PFSK-1 (cell line): ENCODE measurements around the gene CDA.

Experiments used
- FOXP2 ChIP-seq: optimal IDR thresholded peaks from 2 replicates; pipeline ENCODE3; 2011; ENCODE audit warnings: borderline replicate concordance, control low read depth, inconsistent platforms; ENCODE audit not compliant: insufficient read depth; ENCODE audit errors: extremely low read length, extremely low read depth
- POLR2AphosphoS5 ChIP-seq: IDR thresholded peaks from 2 replicates; pipeline ENCODE4 v1.6.1; 2012; ENCODE audit warnings: low read depth, mild to moderate bottlenecking, control low read depth, low read length, moderate library complexity
- SIN3A ChIP-seq: IDR thresholded peaks from 2 replicates; pipeline ENCODE4 v1.6.1; 2012; ENCODE audit warnings: mild to moderate bottlenecking, low read length, moderate library complexity, borderline replicate concordance; ENCODE audit not compliant: insufficient read depth
- TAF1 ChIP-seq: IDR thresholded peaks from 2 replicates; pipeline ENCODE4 v1.6.1; 2012; ENCODE audit warnings: low read length, control low read depth, borderline replicate concordance; ENCODE audit not compliant: insufficient read depth
- TF ChIP-seq, protein P1 (sequence below), 2 experiments: IDR thresholded peaks; 2 replicates each; pipeline versions ENCODE4 v1.6.1 to v1.8.0; 2011 to 2012; ENCODE audit warnings: low read depth in 2 of 2, low read length in 2 of 2, control low read depth in 1 of 2, inconsistent platforms in 1 of 2, mild to moderate bottlenecking in 1 of 2, moderate library complexity in 1 of 2; ENCODE audit not compliant: insufficient read depth in 1 of 2

Gene CDA

GRCh38 chr1:20658166-20658915 lies 69.4 kb downstream of the CDA start:
- TF ChIP-seq SIN3A (no peak), FOXP2 (no peak), TAF1 (no peak), POLR2AphosphoS5 (no peak)
- TF ChIP-seq, protein P1, sequence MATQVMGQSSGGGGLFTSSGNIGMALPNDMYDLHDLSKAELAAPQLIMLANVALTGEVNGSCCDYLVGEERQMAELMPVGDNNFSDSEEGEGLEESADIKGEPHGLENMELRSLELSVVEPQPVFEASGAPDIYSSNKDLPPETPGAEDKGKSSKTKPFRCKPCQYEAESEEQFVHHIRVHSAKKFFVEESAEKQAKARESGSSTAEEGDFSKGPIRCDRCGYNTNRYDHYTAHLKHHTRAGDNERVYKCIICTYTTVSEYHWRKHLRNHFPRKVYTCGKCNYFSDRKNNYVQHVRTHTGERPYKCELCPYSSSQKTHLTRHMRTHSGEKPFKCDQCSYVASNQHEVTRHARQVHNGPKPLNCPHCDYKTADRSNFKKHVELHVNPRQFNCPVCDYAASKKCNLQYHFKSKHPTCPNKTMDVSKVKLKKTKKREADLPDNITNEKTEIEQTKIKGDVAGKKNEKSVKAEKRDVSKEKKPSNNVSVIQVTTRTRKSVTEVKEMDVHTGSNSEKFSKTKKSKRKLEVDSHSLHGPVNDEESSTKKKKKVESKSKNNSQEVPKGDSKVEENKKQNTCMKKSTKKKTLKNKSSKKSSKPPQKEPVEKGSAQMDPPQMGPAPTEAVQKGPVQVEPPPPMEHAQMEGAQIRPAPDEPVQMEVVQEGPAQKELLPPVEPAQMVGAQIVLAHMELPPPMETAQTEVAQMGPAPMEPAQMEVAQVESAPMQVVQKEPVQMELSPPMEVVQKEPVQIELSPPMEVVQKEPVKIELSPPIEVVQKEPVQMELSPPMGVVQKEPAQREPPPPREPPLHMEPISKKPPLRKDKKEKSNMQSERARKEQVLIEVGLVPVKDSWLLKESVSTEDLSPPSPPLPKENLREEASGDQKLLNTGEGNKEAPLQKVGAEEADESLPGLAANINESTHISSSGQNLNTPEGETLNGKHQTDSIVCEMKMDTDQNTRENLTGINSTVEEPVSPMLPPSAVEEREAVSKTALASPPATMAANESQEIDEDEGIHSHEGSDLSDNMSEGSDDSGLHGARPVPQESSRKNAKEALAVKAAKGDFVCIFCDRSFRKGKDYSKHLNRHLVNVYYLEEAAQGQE (IDR thresholded peaks at IDR 0.05; ENCODE audit: insufficient read depth in 1 of 2, low read depth in 2 of 2, low read length in 2 of 2): no peak

- no peak for TF ChIP-seq FOXP2
- TF ChIP-seq TAF1: no peak
- TF ChIP-seq, protein P1 (IDR thresholded peaks at IDR 0.05; ENCODE audit: insufficient read depth in 1 of 2, low read depth in 2 of 2, low read length in 2 of 2): no peak
- no peak for TF ChIP-seq SIN3A
- TF ChIP-seq POLR2AphosphoS5: no peak
Measured at GRCh38 chr1:20660363-20660762, 71.5 kb downstream of the CDA start.

GRCh38 chr1:20660847-20661206 lies 71.9 kb downstream of the CDA start:
- TF ChIP-seq, protein P1 (IDR thresholded peaks at IDR 0.05; ENCODE audit: insufficient read depth in 1 of 2, low read depth in 2 of 2, low read length in 2 of 2): no peak
- TF ChIP-seq POLR2AphosphoS5 (no peak), TAF1 (no peak), FOXP2 (no peak), SIN3A (no peak)

DNA sequence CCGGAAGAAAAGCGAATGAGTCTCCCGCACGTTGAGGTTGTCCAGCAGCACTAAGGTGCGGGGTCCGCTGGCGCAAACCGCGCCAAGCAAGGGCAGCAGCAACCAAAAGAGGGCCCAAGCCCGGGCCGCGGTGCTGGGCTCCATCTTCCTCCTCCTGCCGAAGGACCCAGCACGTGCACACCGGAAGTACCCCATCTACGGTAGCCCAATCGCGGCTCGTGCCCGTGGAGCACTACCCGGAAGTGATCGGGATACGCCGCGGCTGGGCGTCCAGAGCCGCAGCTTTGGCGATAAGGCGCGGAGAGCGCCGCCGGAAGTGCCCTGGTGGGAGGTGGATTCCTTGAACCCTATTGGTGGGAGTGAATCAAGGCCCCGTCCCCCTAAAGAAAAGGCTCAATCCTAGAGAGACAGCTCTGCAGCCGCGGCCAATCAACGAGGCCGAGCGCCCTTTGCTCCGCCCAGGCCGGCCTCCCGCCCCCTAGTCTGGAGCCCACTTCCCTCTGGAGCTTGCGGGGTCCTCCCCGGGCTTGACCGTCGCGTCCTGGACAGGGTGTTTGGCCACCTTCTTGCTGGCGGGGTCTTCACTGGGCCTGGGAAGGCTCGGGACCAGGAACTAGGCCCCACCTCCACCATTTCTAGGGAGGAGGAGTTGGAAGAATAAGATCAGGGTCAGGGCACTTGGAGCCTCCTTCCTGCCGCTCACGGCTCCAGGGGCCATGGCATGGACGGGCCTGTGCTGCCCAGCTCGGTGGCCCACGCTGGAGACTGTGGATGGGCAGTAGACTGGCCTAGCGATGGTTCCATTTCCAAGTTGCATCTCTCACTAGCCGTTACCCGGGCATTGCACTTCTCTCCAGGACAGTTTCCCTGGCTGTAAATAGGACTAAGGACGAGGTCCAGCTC lies 72.6 kb downstream of the CDA start, which contains the start of gene DDOST:
DDOST (minus strand) TSS at position 163 of the 903 bp plus-strand sequence; CDS start at position 144, 19 bp downstream.
- TF ChIP-seq TAF1 (peak; percentile 64; the same call in 1 of the 2 replicates), SIN3A (0 out of 2 replicates have a peak, but pooled peaks have one; percentile 53), FOXP2 (peak; percentile 36), POLR2AphosphoS5 (peak; percentile 89)
- TF ChIP-seq, protein P1 (IDR thresholded peaks at IDR 0.05; ENCODE audit: insufficient read depth in 1 of 2, low read depth in 2 of 2, low read length in 2 of 2): no peak
